Keratinocyte (primary cell): ENCODE measurements around the gene NCS1. TPM values are rescaled to one million over a fixed set of nuclear protein-coding genes. Genes with fewer than 3 reads are reported as not detected.

Experiments used
- DNase-seq: peaks from one replicate; pipeline ENCODE4 v3.0.0-alpha.2; 2011; ENCODE audit warnings: low read depth, missing footprints, low spot score
- FAIRE-seq: peaks from 2 replicates; lab custom pipeline; 2011; peaks lifted over from hg19 to GRCh38; lab: Jason Lieb, UNC
- H2AFZ ChIP-seq: 2 replicates; pipeline ENCODE4 v1.6.0; 2012; ENCODE audit warnings: low read length, control low read depth, inconsistent platforms; ENCODE audit not compliant: control insufficient read depth
- H3K27ac ChIP-seq: 2 replicates; pipeline ENCODE4 v1.5.1; 2011; ENCODE audit warnings: low read length; ENCODE audit not compliant: control insufficient read depth, insufficient read depth
- H3K27me3 ChIP-seq: 3 replicates; pipeline ENCODE4 v1.6.0; 2011; ENCODE audit warnings: low read length; ENCODE audit not compliant: control insufficient read depth, insufficient read depth; ENCODE audit errors: extremely low read depth
- H3K36me3 ChIP-seq, 2 experiments: 2 replicates in 1 of 2; 3 replicates in 1 of 2; pipeline ENCODE4 v1.5.1; 2011; ENCODE audit warnings: low read length in 2 of 2, mild to moderate bottlenecking in 1 of 2; ENCODE audit not compliant: control insufficient read depth in 2 of 2, insufficient read depth in 2 of 2; ENCODE audit errors: extremely low read depth in 1 of 2
- H3K4me1 ChIP-seq: 3 replicates; pipeline ENCODE4 v1.5.1; 2011; ENCODE audit warnings: low read length; ENCODE audit not compliant: control insufficient read depth, insufficient read depth; ENCODE audit errors: extremely low read depth
- H3K4me2 ChIP-seq: 3 replicates; pipeline ENCODE4 v1.6.0; 2011; ENCODE audit warnings: low read depth, low read length; ENCODE audit not compliant: control insufficient read depth, insufficient read depth; ENCODE audit errors: extremely low read depth
- H3K4me3 ChIP-seq, 3 experiments: fragments of 200-600 bp in 1 of 3; sonication (generic) in 1 of 3; 2 replicates in 2 of 3; 3 replicates in 1 of 3; pipeline ENCODE4 v1.5.1; 2011 to 2016; ENCODE audit warnings: low read length in 3 of 3, mild to moderate bottlenecking in 3 of 3, control low read depth in 2 of 3, inconsistent platforms in 1 of 3, low read depth in 1 of 3, mixed read lengths in 1 of 3, mixed run types in 1 of 3, moderate library complexity in 1 of 3; ENCODE audit not compliant: control insufficient read depth in 2 of 3, insufficient read depth in 2 of 3; ENCODE audit errors: extremely low read depth in 1 of 3
- H3K79me2 ChIP-seq: 2 replicates; pipeline ENCODE4 v1.6.0; 2012; ENCODE audit warnings: low read length; ENCODE audit not compliant: control insufficient read depth, insufficient read depth
- H3K9ac ChIP-seq: 3 replicates; pipeline ENCODE4 v1.6.0; 2011; ENCODE audit warnings: low read length; ENCODE audit not compliant: control insufficient read depth, insufficient read depth; ENCODE audit errors: extremely low read depth
- H3K9me1 ChIP-seq: 3 replicates; pipeline ENCODE4 v1.6.0; 2011; ENCODE audit warnings: low read length; ENCODE audit not compliant: control insufficient read depth, insufficient read depth; ENCODE audit errors: extremely low read depth
- H3K9me3 ChIP-seq: 2 replicates; pipeline ENCODE4 v1.5.1; 2012; ENCODE audit warnings: low read depth, low read length; ENCODE audit not compliant: control insufficient read depth
- H4K20me1 ChIP-seq: 3 replicates; pipeline ENCODE4 v1.6.0; 2011; ENCODE audit warnings: low read length; ENCODE audit not compliant: control insufficient read depth, insufficient read depth; ENCODE audit errors: extremely low read depth
- CTCF ChIP-seq, 3 experiments: IDR thresholded peaks in 1 of 3; conservative IDR thresholded peaks in 1 of 3; optimal IDR thresholded peaks in 1 of 3; 2 replicates in 2 of 3; 3 replicates in 1 of 3; pipeline versions ENCODE3 to v1.5.1; 2011; ENCODE audit warnings: low read length in 3 of 3, mild to moderate bottlenecking in 3 of 3, moderate library complexity in 2 of 3, control low read depth in 1 of 3, inconsistent platforms in 1 of 3; ENCODE audit not compliant: insufficient read depth in 2 of 3; ENCODE audit errors: extremely low read depth in 1 of 3
- EZH2 ChIP-seq: IDR thresholded peaks from one replicate; pipeline ENCODE4 v1.6.1; 2012; ENCODE audit warnings: inconsistent platforms, mild to moderate bottlenecking, low read length, moderate library complexity
- dilution Hi-C: fragments of 300-500 bp; cut with MboI; formaldehyde crosslinking; loops from one replicate; pipeline ENCODE4 v1.7.0; 2020; ENCODE audit warnings: low sequenced_read_pairs; ENCODE audit not compliant: extremely low pct_ligation_motif_present
- polyA plus RNA-seq, 5 experiments: library from polyadenylated mRNA; depleted of rRNA in 3 of 5; stranded (reverse) in 3 of 5; stranded (forward) in 1 of 5; unstranded in 1 of 5; fragments of >200 nt; gene quantifications; 1 replicate in 1 of 5; 2 replicates in 3 of 5; 3 replicates in 1 of 5; pipeline versions ENCODE4 v1.2.1 to v1.2.3, GENCODE V29; 2011 to 2012; ENCODE audit warnings: missing spikeins in 2 of 5, low read depth in 1 of 5, low replicate concordance in 1 of 5

NCS1 gene
- polyA plus RNA-seq, 1 donor (not counting 4 experiments of a cell fraction or from before 2014, with no cell fraction given), result 49.1 TPM

GRCh38 chr9:130283539-130284248 lies 111.5 kb downstream of the NCS1 start:
- Histone ChIP-seq H3K9me3 (no peaks in the 10 kb centered on the region), H3K27ac (no peak overlapping the region), H3K36me3 (no peaks in the 10 kb centered on the region), H4K20me1 (no peaks in the 10 kb centered on the region), H3K9me1 (no peaks in the 10 kb centered on the region), H2AFZ (no peak overlapping the region), H3K27me3 (peaks cover 23% of the 10 kb centered on the region), H3K4me2 (no peak overlapping the region), H3K4me1 (no peaks in the 10 kb centered on the region), H3K79me2 (no peaks in the 10 kb centered on the region), H3K9ac (no peak overlapping the region), H3K4me3 (no peak overlapping the region)
- DNase-seq (no peak), FAIRE-seq (no peak)
- dilution Hi-C loops, result no loop called here
- TF ChIP-seq CTCF (optimal IDR thresholded peaks at IDR 0.05 in 1 of 3, IDR thresholded peaks at IDR 0.05 in 1 of 3, conservative IDR thresholded peaks at IDR 0.05 in 1 of 3; ENCODE audit: extremely low read depth in 1 of 3, insufficient read depth in 2 of 3, low read length in 3 of 3) (no peak), EZH2 (no peak)

- Histone ChIP-seq H4K20me1 (no peaks in the 10 kb centered on the region), H3K4me3 (no peak overlapping the region), H3K9ac (no peak overlapping the region), H3K79me2 (no peaks in the 10 kb centered on the region), H3K27ac (no peak overlapping the region), H3K9me1 (no peaks in the 10 kb centered on the region), H3K4me2 (no peak overlapping the region), H3K27me3 (peaks cover 27% of the 10 kb centered on the region), H3K36me3 (no peaks in the 10 kb centered on the region), H3K4me1 (no peaks in the 10 kb centered on the region), H2AFZ (no peak overlapping the region), H3K9me3 (no peaks in the 10 kb centered on the region)
- no peak for DNase-seq
- TF ChIP-seq EZH2 (no peak), CTCF (optimal IDR thresholded peaks at IDR 0.05 in 1 of 3, IDR thresholded peaks at IDR 0.05 in 1 of 3, conservative IDR thresholded peaks at IDR 0.05 in 1 of 3; ENCODE audit: extremely low read depth in 1 of 3, insufficient read depth in 2 of 3, low read length in 3 of 3) (no peak)
- FAIRE-seq, result no peak
- dilution Hi-C loops, result no loop called here
Measured at GRCh38 chr9:130284249-130284625, 112.0 kb downstream of the NCS1 start.
